ENCODE data around the gene TEX13B.

TEX13B gene

DNA sequence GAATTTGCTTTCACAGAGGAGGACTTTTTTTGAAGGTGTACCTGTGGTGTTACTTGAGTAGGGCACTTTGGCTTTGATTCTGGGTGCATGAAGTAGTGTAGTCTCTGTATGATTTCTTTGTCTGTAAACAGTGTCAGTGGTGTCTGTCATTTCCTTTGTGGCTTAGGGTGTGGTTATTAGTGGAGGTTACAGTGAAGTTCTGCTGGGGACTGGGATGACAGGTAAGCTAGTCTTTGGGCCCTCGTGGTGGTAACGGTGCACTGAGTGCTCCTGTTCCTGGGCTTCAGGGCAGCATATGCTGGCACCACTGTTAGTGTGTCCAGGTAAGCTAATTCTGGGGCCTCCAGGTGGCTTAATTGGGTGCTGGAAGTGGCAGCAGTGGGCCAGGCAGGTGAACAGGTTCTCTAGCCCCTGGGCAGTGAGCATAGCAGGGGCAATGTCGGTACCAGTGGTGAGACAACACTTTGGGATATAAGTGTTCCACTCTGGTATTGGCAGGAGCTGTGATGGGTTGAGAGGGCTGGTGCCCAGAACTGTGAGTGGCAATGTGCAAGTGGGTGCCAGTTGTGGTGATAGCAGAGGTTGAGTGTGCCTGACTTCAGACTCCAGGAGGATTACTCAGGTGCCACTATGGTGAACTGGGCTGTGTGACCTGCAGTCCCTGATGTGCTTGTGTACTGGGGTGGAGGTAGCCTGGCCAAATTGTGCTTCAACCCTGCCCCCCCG is 36.6 kb upstream of the TEX13B start:
- H3K4me3 ChIP-seq: no peak overlapping the region
- TF ChIP-seq Cebpa-rat (IDR thresholded peaks at IDR 0.05): no peak
- H4K20me1 ChIP-seq: peaks cover 0 to 9% (median 0%) of the 10 kb centered on the region in 11 experiments; a peak in 4 of 22 replicates
- H3K4me2 ChIP-seq: no peak overlapping the region
- H3K36me3 ChIP-seq: no peaks in the 10 kb centered on the region
- peaks cover 65 to 83% (median 80%) of the 10 kb centered on the region in 11 experiments for H3K27me3 ChIP-seq
- peaks cover 0 to 5% (median 0%) of the 10 kb centered on the region in 10 experiments; a peak in 2 of 20 replicates for H3K4me1 ChIP-seq
- H3K9ac ChIP-seq: no peak overlapping the region
- no peak overlapping the region for H3K27ac ChIP-seq
- H3K9me3 ChIP-seq (replicated peaks in 1 of 11): peaks cover 0 to 6% (median 0%) of the 10 kb centered on the region in 11 experiments; a peak in 1 of 22 replicates

DNA sequence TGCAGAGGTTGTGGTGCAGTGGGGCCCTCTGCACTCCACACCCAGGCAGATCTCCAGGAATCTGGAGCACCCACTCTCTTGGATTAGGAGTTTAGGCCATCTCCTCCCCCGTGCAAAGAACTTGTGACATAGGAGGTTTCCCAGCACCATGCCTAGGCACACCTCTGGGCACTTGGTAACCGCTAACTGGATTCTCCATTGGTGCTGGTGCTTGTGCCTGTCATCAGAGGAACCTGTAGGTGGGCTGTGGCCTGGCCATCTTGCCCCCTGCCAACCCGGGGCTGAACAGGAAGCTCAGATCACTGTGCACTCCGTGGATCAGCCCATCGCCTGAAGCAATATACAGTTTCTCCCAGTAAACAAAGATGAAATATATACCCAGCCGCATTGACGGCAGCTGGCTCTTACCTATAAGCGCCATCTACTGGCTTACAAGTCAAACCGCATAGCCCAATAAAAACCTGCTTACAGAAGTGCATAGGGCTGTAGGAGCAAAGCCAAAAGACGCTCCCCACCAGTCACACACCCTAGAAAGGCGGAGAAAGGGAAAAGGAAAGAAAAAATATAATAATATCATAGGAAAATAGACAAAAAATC is 19.1 kb upstream of the TEX13B start:
- Histone ChIP-seq H3K27ac (no peak overlapping the region), H3K4me2 (no peak overlapping the region), H3K9me3 (replicated peaks in 1 of 11) (peaks cover 9 to 27% (median 15%) of the 10 kb centered on the region in 11 experiments; a peak in 21 of 22 replicates), H3K36me3 (no peaks in the 10 kb centered on the region), H3K9ac (no peak overlapping the region), H3K4me1 (no peaks in the 10 kb centered on the region), H3K27me3 (peaks cover 57 to 81% (median 64%) of the 10 kb centered on the region in 11 experiments), H3K4me3 (no peak overlapping the region), H4K20me1 (no peaks in the 10 kb centered on the region; a peak in 1 of 22 replicates)
- no peak for TF ChIP-seq Cebpa-rat (IDR thresholded peaks at IDR 0.05)

GRCh38 chrX:108000751-108001150 is 18.6 kb upstream of the TEX13B start:
- H3K4me3 ChIP-seq: no peak overlapping the region
- H3K9ac ChIP-seq: no peak overlapping the region
- no peak overlapping the region for H3K4me2 ChIP-seq
- H3K27ac ChIP-seq: no peak overlapping the region
- peaks cover 14 to 32% (median 20%) of the 10 kb centered on the region in 11 experiments; a peak in 21 of 22 replicates for H3K9me3 ChIP-seq (replicated peaks in 1 of 11)
- H3K36me3 ChIP-seq: no peaks in the 10 kb centered on the region
- H4K20me1 ChIP-seq: no peaks in the 10 kb centered on the region; a peak in 1 of 22 replicates
- TF ChIP-seq Cebpa-rat (IDR thresholded peaks at IDR 0.05): no peak
- peaks cover 57 to 81% (median 64%) of the 10 kb centered on the region in 11 experiments for H3K27me3 ChIP-seq
- no peaks in the 10 kb centered on the region for H3K4me1 ChIP-seq

- Histone ChIP-seq H3K27me3 (peaks cover 38 to 73% (median 64%) of the 10 kb centered on the region in 11 experiments; a peak in 21 of 22 replicates), H3K36me3 (no peaks in the 10 kb centered on the region), H3K9ac (no peak overlapping the region), H3K4me1 (no peaks in the 10 kb centered on the region), H3K27ac (no peak overlapping the region), H3K4me2 (no peak overlapping the region), H3K9me3 (replicated peaks in 1 of 11) (peaks cover 14 to 34% (median 23%) of the 10 kb centered on the region in 11 experiments; a peak in 21 of 22 replicates), H3K4me3 (no peak overlapping the region), H4K20me1 (no peaks in the 10 kb centered on the region; a peak in 1 of 22 replicates)
- TF ChIP-seq Cebpa-rat (IDR thresholded peaks at IDR 0.05): no peak
These were observed 14.0 kb upstream of the TEX13B start for GRCh38 chrX:107996124-107996523.

- Histone ChIP-seq H3K27ac (no peak overlapping the region), H3K9me3 (replicated peaks in 1 of 11) (peaks cover 0 to 10% (median 4%) of the 10 kb centered on the region in 11 experiments; a peak in 5 of 22 replicates), H3K9ac (no peak overlapping the region), H3K27me3 (peaks cover 39 to 61% (median 52%) of the 10 kb centered on the region in 11 experiments), H3K4me2 (no peak overlapping the region), H3K36me3 (no peaks in the 10 kb centered on the region), H4K20me1 (no peaks in the 10 kb centered on the region; a peak in 3 of 22 replicates), H3K4me1 (0 out of 20 replicates have a peak, but pooled peaks cover 0 to 5% (median 0%) of the 10 kb centered on the region in 10 experiments), H3K4me3 (no peak overlapping the region)
- no peak for TF ChIP-seq Cebpa-rat (IDR thresholded peaks at IDR 0.05)
These were observed 2.9 kb upstream of the TEX13B start for GRCh38 chrX:107985033-107985432.

- no peaks in the 10 kb centered on the region; a peak in 3 of 22 replicates for H4K20me1 ChIP-seq
- no peak overlapping the region for H3K9ac ChIP-seq
- peaks cover 66 to 98% (median 95%) of the 10 kb centered on the region in 11 experiments for H3K27me3 ChIP-seq
- H3K36me3 ChIP-seq: no peaks in the 10 kb centered on the region
- H3K9me3 ChIP-seq (replicated peaks in 1 of 11): no peaks in the 10 kb centered on the region
- H3K4me1 ChIP-seq: 0 out of 20 replicates have a peak, but pooled peaks cover 0 to 5% (median 0%) of the 10 kb centered on the region in 10 experiments
- no peak for TF ChIP-seq Cebpa-rat (IDR thresholded peaks at IDR 0.05)
- no peak overlapping the region for H3K4me3 ChIP-seq
- no peak overlapping the region for H3K4me2 ChIP-seq
- H3K27ac ChIP-seq: no peak overlapping the region
These were observed 2.6 kb downstream of the TEX13B start for GRCh38 chrX:107979534-107979933.

DNA sequence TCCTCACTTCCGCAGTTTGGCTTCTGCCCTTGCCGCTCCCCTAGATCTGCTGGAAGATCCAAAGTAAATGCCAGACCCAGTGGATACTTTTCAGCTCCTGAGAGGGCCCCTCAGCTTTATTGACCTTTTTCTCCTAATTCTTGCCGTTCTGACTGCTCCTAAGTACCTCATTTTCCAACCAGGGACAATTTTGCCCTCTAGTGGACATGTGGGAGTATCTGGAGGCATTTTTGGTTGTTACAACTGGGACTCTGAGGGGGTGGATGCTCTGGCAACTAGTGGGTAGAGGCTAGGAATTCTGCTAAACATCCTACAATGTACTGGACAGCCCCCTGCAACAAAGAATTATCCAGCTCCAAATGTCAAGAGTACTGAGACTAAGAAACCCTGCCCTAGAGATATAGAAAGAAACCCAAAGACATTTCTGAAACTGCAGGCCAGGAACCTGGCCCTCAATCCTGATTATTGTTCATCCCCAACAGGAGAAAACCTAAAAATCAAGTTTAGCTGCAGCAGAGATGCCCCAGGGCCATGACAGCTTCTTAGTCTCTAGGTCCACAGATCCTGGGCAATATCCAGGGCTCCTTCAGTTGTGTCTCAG is 3.4 kb downstream of the TEX13B start:
- Histone ChIP-seq H3K9me3 (replicated peaks in 1 of 11) (no peaks in the 10 kb centered on the region), H3K4me1 (0 out of 20 replicates have a peak, but pooled peaks cover 0 to under 1% (median 0%) of the 10 kb centered on the region in 10 experiments), H3K27ac (no peak overlapping the region), H3K27me3 (peaks cover 66 to 98% (median 95%) of the 10 kb centered on the region in 11 experiments), H3K36me3 (no peaks in the 10 kb centered on the region), H3K9ac (no peak overlapping the region), H3K4me2 (no peak overlapping the region), H4K20me1 (no peaks in the 10 kb centered on the region; a peak in 3 of 22 replicates), H3K4me3 (no peak overlapping the region)
- no peak for TF ChIP-seq Cebpa-rat (IDR thresholded peaks at IDR 0.05)

DNA sequence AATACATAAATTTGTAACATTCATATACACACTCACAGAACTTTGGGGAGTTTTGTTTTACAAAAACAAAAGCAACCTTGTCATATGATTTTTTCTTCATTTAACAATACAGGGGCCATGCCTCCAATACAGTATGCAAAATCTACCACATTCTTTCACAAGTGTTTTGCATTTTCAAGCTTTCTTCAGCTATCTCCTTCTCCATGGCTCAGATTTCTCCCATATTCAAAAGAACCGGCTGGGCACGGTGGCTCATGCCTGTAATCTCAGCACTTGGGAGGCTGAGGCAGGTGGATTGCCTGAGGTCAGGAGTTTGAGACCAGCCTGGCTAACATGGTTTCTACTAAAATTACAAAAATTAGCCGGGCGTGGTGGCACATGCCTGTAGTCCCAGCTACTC is 4.1 kb downstream of the TEX13B start:
- TF ChIP-seq Cebpa-rat (IDR thresholded peaks at IDR 0.05): no peak
- peaks cover 72 to 98% (median 95%) of the 10 kb centered on the region in 11 experiments for H3K27me3 ChIP-seq
- no peak overlapping the region for H3K4me2 ChIP-seq
- no peak overlapping the region for H3K4me3 ChIP-seq
- no peak overlapping the region for H3K27ac ChIP-seq
- no peak overlapping the region for H3K9ac ChIP-seq
- H3K36me3 ChIP-seq: no peaks in the 10 kb centered on the region
- no peaks in the 10 kb centered on the region; a peak in 1 of 22 replicates for H3K9me3 ChIP-seq (replicated peaks in 1 of 11)
- no peaks in the 10 kb centered on the region; a peak in 3 of 22 replicates for H4K20me1 ChIP-seq
- no peaks in the 10 kb centered on the region for H3K4me1 ChIP-seq

GRCh38 chrX:107971636-107972035 is 10.5 kb downstream of the TEX13B start:
- Histone ChIP-seq H3K36me3 (no peaks in the 10 kb centered on the region), H3K4me2 (no peak overlapping the region), H3K27ac (no peak overlapping the region), H3K4me3 (no peak overlapping the region), H3K9me3 (replicated peaks in 1 of 11) (peaks cover 5 to 12% (median 6%) of the 10 kb centered on the region in 11 experiments; a peak in 17 of 22 replicates), H4K20me1 (no peaks in the 10 kb centered on the region), H3K27me3 (peaks cover 64 to 83% (median 79%) of the 10 kb centered on the region in 11 experiments), H3K9ac (no peak overlapping the region), H3K4me1 (no peaks in the 10 kb centered on the region)
- no peak for TF ChIP-seq Cebpa-rat (IDR thresholded peaks at IDR 0.05)

All from BLaER1 treated with 17β-estradiol and CSF1 and Interleukin-3, amounts not matched to agents 10 nM and 100 nM (cell line).